ENCODE data around the gene RBPJL.

The RBPJL gene

GRCh38 chr20:45313943-45314342 is 7.3 kb downstream of the RBPJL start:
- Histone ChIP-seq H2AFZ (ENCODE audit: low read depth, low read length, severe bottlenecking) (no peak overlapping the region), H3K4me3 (ENCODE audit: insufficient read depth, low read length, poor library complexity, severe bottlenecking) (no peak overlapping the region), H3K79me2 (ENCODE audit: insufficient read depth, low read length) (no peaks in the 10 kb centered on the region), H3K27ac (ENCODE audit: low read depth, low read length) (no peak overlapping the region), H3K4me2 (ENCODE audit: low read depth, low read length, poor library complexity, severe bottlenecking) (no peak overlapping the region), H3F3A (ENCODE audit: insufficient read depth) (no peaks in the 10 kb centered on the region), H4K20me1 (ENCODE audit: low read depth, low read length) (no peaks in the 10 kb centered on the region), H3K36me3 (ENCODE audit: low read length) (no peaks in the 10 kb centered on the region), H3K9me3 (ENCODE audit: insufficient read depth, low read length) (no peaks in the 10 kb centered on the region), H3K27me3 (ENCODE audit: low read length) (no peaks in the 10 kb centered on the region), H3K9ac (ENCODE audit: low read length) (no peak overlapping the region), H3K9me2 (replicated peaks; ENCODE audit: insufficient read depth, low read length) (no peaks in the 10 kb centered on the region)
- TF ChIP-seq CTCF (IDR thresholded peaks at IDR 0.05; ENCODE audit: insufficient read depth, low read length, poor library complexity, severe bottlenecking) (no peak), EZH2phosphoT487 (conservative IDR thresholded peaks at IDR 0.05; ENCODE audit: low read length) (no peak)

- no peaks in the 10 kb centered on the region for H4K20me1 ChIP-seq (ENCODE audit: low read depth, low read length)
- H3K4me2 ChIP-seq (ENCODE audit: low read depth, low read length, poor library complexity, severe bottlenecking), result no peak overlapping the region
- H3K9ac ChIP-seq (ENCODE audit: low read length), result no peak overlapping the region
- H3K9me3 ChIP-seq (ENCODE audit: insufficient read depth, low read length), result no peaks in the 10 kb centered on the region
- H3K4me3 ChIP-seq (ENCODE audit: insufficient read depth, low read length, poor library complexity, severe bottlenecking), result no peak overlapping the region
- H3K79me2 ChIP-seq (ENCODE audit: insufficient read depth, low read length), result no peaks in the 10 kb centered on the region
- no peaks in the 10 kb centered on the region for H3K36me3 ChIP-seq (ENCODE audit: low read length)
- no peak overlapping the region for H3K27ac ChIP-seq (ENCODE audit: low read depth, low read length)
- no peaks in the 10 kb centered on the region for H3K9me2 ChIP-seq (replicated peaks; ENCODE audit: insufficient read depth, low read length)
- TF ChIP-seq EZH2phosphoT487 (conservative IDR thresholded peaks at IDR 0.05; ENCODE audit: low read length) (no peak), CTCF (IDR thresholded peaks at IDR 0.05; ENCODE audit: insufficient read depth, low read length, poor library complexity, severe bottlenecking) (no peak)
- H3K27me3 ChIP-seq (ENCODE audit: low read length), result no peaks in the 10 kb centered on the region
- no peak overlapping the region for H2AFZ ChIP-seq (ENCODE audit: low read depth, low read length, severe bottlenecking)
- peaks cover 1% of the 10 kb centered on the region for H3F3A ChIP-seq (ENCODE audit: insufficient read depth)
Observed at GRCh38 chr20:45315672-45316071, 9.0 kb downstream of the RBPJL start.

- Histone ChIP-seq H3K9ac (ENCODE audit: low read length) (no peak overlapping the region), H3K79me2 (ENCODE audit: insufficient read depth, low read length) (no peaks in the 10 kb centered on the region), H4K20me1 (ENCODE audit: low read depth, low read length) (no peaks in the 10 kb centered on the region), H3F3A (ENCODE audit: insufficient read depth) (peaks cover 9% of the 10 kb centered on the region), H3K36me3 (ENCODE audit: low read length) (no peaks in the 10 kb centered on the region), H3K27ac (ENCODE audit: low read depth, low read length) (no peak overlapping the region), H2AFZ (ENCODE audit: low read depth, low read length, severe bottlenecking) (no peak overlapping the region), H3K9me2 (replicated peaks; ENCODE audit: insufficient read depth, low read length) (no peaks in the 10 kb centered on the region), H3K4me3 (ENCODE audit: insufficient read depth, low read length, poor library complexity, severe bottlenecking) (no peak overlapping the region), H3K9me3 (ENCODE audit: insufficient read depth, low read length) (no peaks in the 10 kb centered on the region), H3K4me2 (ENCODE audit: low read depth, low read length, poor library complexity, severe bottlenecking) (no peak overlapping the region), H3K27me3 (ENCODE audit: low read length) (no peaks in the 10 kb centered on the region)
- TF ChIP-seq EZH2phosphoT487 (conservative IDR thresholded peaks at IDR 0.05; ENCODE audit: low read length) (no peak), CTCF (IDR thresholded peaks at IDR 0.05; ENCODE audit: insufficient read depth, low read length, poor library complexity, severe bottlenecking) (no peak)
Observed at GRCh38 chr20:45316150-45317080, 9.8 kb downstream of the RBPJL start.
